Immature natural killer cell (primary cell): ENCODE results near the gene UFD1. TPM values are rescaled to one million over a fixed set of nuclear protein-coding genes. Genes with fewer than 3 reads are reported as not detected.

Experiments used
- DNase-seq, 3 donors: peaks; one replicate each; pipeline ENCODE4 v3.0.0; 2022; ENCODE audit warnings: mixed read lengths in 1 of 3
- H3K27ac Mint-ChIP-seq, 6 donors: one replicate each; pipeline ENCODE4 v1.8.0; 2020; ENCODE audit warnings: mixed read lengths in 6 of 6, mild to moderate bottlenecking in 5 of 6, inconsistent platforms in 4 of 6, moderate library complexity in 3 of 6
- H3K27me3 Mint-ChIP-seq, 3 donors: one replicate each; pipeline ENCODE4 v1.8.0; 2020 to 2021; ENCODE audit warnings: low read depth in 3 of 3, mild to moderate bottlenecking in 3 of 3, mixed read lengths in 3 of 3, moderate library complexity in 3 of 3, inconsistent platforms in 1 of 3
- H3K36me3 Mint-ChIP-seq, 3 donors: one replicate each; pipeline ENCODE4 v1.8.0; 2020; ENCODE audit warnings: mixed read lengths in 3 of 3, inconsistent platforms in 2 of 3, mild to moderate bottlenecking in 2 of 3
- H3K4me1 Mint-ChIP-seq, 2 donors: one replicate each; pipeline ENCODE4 v1.8.0; 2020; ENCODE audit warnings: inconsistent platforms in 2 of 2, mild to moderate bottlenecking in 2 of 2, mixed read lengths in 2 of 2, moderate library complexity in 1 of 2
- H3K4me3 Mint-ChIP-seq, 5 donors: one replicate each; pipeline ENCODE4 v1.8.0; 2020; ENCODE audit warnings: mild to moderate bottlenecking in 5 of 5, mixed read lengths in 5 of 5, inconsistent platforms in 3 of 5, moderate library complexity in 3 of 5
- H3K9me3 Mint-ChIP-seq, 6 donors: one replicate each; pipeline ENCODE4 v1.8.0; 2020; ENCODE audit warnings: mild to moderate bottlenecking in 6 of 6, mixed read lengths in 6 of 6, inconsistent platforms in 4 of 6, moderate library complexity in 3 of 6
- polyA plus RNA-seq, 3 donors: library from polyadenylated mRNA; unstranded; fragments of 300-500 nt; fragmentation: Illumina TruSeq; gene quantifications; one replicate each; pipeline ENCODE4 v1.2.3, GENCODE V29; 2021

UFD1 gene
- polyA plus RNA-seq, 3 donors from 2014 or later, result 106 to 176 (median 142) TPM

DNA sequence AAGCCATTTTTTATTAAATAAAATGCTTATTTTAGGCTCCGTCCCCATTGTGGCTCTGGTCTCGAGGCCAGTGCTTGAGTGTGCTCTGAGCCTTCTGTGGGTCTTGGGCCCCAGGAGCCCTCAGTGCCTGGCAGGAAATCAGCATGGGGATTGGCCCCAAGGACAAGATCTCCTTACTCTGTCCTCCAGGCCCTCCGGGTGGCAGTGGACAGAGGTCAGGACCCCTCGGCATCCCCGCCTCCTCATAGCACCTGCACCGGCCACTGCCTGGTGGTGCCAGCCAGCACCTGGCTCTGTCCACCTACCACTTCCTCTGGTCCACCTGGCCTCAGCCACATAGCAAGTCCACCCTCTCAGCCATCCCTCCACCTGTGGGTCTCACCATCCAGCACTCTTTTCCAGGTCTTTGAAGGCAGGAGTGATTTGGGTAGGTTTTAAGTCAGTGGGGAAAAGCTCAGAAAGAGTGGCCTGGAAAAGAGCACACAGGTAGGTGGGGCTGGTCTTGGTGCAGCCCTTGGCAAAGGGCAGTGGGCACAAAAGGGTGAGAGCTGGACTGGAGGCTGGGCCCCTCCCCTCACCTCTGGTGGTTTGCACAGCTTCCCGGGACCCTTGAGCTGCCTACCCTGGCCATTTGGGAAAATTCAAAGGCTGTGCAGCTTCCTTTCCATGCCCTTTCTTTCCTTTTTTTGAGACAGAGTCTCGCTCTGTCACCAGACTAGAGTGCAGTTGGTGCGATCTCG is 41.7 kb upstream of the UFD1 start:
- Mint-ChIP-seq H3K9me3 (no peaks in the 10 kb centered on the region), H3K36me3 (no peaks in the 10 kb centered on the region), H3K4me1 (no peaks in the 10 kb centered on the region), H3K27ac (no peak overlapping the region), H3K4me3 (no peak overlapping the region), H3K27me3 (peaks cover 0 to 3% (median 2%) of the 10 kb centered on the region in 3 donors)
- no peak for DNase-seq

DNA sequence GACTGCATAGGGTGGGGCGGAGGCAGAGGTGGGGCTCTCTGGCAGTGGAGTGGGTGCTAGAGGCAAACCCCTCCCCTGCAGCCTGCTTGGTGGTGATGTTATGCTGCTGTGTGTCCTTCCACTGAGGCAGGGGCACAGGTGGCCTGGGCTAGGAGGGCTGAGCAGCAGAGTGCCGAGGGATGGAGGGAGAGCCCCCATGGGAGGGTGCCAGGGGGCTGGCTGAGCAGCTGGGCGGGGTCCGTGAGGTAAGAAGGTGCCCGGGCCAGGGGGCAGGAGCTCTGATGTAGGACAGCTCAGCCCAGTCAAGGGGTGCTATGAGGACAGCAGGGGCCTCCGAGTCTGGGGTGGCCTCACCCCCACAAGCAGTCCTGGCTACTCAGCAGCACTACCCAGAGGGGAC is 41.0 kb upstream of the UFD1 start:
- H3K4me1 Mint-ChIP-seq, result no peaks in the 10 kb centered on the region
- no peaks in the 10 kb centered on the region for H3K36me3 Mint-ChIP-seq
- H3K4me3 Mint-ChIP-seq, result no peak overlapping the region
- H3K9me3 Mint-ChIP-seq, result no peaks in the 10 kb centered on the region
- H3K27me3 Mint-ChIP-seq, result peaks cover 0 to 3% (median 2%) of the 10 kb centered on the region in 3 donors
- DNase-seq, result no peak
- H3K27ac Mint-ChIP-seq, result no peak overlapping the region

DNA sequence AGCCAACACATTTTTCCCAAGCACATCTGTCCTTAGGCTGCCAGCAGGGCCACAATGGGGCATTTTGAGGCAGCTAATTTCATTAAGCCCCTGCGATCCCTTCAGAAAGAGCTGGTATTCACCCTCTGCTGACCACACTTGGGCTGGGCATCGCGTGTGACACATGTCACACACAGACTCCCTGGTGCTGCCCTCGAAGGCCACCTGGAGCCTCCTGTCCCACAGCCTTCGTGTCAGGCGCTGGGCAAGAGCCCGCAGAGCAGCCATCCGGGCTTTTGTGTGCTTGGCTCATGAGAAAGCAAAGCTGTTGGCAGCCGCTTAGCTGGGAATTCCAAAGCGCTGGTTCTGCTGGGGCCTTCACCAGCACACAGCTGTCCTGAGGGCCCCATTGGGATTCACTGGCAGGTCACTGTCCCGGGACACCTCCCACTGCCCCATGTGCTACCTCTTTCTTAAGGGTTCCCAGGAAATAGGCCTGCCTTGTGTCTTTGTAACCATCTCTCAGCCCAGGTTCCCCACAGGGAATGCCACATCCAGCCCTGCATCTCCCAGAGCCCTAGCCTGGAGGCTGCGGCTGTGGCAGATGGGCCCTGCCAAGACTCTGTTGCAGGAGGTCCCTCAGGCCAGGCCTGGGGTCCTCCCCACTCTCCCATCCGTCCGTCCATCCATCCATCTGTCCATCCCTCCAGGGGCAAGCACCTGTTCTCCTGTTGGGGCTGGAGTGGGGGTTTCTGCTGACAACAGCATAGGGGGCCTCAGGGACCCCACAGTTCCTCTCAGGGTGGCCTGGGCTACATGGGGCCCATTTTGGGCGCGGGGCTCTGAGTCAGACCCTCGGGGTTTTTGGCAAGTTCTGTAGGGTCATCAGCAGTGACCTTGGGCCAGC is 40.3 kb upstream of the UFD1 start:
- no peak overlapping the region for H3K4me3 Mint-ChIP-seq

DNA sequence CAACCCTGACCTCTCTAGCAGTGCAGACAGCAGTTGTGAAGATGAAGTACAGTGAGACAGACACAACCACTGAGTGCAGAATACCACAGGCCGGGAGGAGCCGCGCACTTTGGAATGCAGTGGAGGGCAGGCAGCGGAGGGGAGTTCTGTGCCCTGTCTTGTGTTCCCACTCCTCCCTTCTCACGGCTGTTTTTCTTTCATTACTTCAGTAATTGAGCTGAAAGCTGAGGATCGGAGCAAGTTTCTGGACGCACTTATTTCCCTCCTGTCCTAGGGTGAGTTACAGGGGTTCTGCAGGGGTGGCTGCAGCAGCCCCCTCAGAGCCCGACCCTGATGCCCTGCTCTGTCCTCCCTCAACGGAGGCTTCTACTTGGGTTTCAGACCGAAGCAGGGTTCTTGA is 39.6 kb upstream of the UFD1 start:
- Mint-ChIP-seq H3K9me3 (no peaks in the 10 kb centered on the region), H3K27ac (no peak overlapping the region), H3K36me3 (peaks cover 0 to 3% (median 0%) of the 10 kb centered on the region in 3 donors), H3K27me3 (peaks cover 0 to 2% (median 1%) of the 10 kb centered on the region in 3 donors), H3K4me3 (no peak overlapping the region), H3K4me1 (no peaks in the 10 kb centered on the region)
- DNase-seq, result no peak

More for the DNA sequence above, 40.3 kb upstream of the UFD1 start:
- peaks cover 0 to 3% (median 2%) of the 10 kb centered on the region in 3 donors for H3K27me3 Mint-ChIP-seq
- DNase-seq, result no peak
- no peaks in the 10 kb centered on the region for H3K4me1 Mint-ChIP-seq
- H3K27ac Mint-ChIP-seq, result no peak overlapping the region
- peaks cover 0 to 3% (median 0%) of the 10 kb centered on the region in 3 donors for H3K36me3 Mint-ChIP-seq
- H3K9me3 Mint-ChIP-seq, result no peaks in the 10 kb centered on the region

DNA sequence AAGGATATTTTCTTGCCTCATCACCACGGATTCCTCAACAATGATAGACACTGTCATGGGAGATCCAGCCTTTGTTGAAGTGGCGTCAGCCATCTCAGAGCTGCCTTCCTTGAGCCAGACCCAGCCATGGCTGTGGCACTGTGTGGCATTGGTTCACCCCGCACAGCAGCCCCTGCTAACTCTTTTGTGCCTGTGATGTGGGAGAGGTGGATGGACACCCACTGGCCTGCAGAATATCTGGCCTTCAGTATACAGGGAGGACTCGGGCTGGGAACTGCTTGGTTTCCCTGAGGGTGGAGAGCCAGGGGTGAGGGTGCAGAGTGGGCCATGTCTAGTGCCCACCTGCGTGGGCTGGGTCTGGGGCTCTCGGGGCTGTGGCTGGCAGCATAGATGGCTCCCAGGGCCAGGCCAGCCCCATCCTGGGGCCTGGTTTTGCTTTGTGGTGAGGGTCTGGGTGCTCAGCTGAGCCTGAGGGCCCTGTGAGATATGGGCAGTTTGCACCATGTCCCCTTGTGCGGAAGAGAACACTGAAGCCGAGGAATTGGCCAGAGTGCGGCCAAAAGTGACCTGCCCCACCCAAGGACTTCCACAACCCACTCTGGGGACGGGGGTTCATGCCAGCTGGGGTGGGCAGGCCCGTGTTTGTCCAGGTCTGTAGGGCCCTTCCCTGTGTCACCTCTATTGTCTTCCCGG is 39.1 kb upstream of the UFD1 start:
- peaks cover 0 to under 1% (median 0%) of the 10 kb centered on the region in 3 donors for H3K27me3 Mint-ChIP-seq
- H3K4me3 Mint-ChIP-seq, result no peak overlapping the region
- DNase-seq, result no peak
- H3K36me3 Mint-ChIP-seq, result peaks cover 0 to 3% (median 0%) of the 10 kb centered on the region in 3 donors
- no peaks in the 10 kb centered on the region for H3K4me1 Mint-ChIP-seq
- H3K27ac Mint-ChIP-seq, result no peak overlapping the region
- no peaks in the 10 kb centered on the region for H3K9me3 Mint-ChIP-seq

DNA sequence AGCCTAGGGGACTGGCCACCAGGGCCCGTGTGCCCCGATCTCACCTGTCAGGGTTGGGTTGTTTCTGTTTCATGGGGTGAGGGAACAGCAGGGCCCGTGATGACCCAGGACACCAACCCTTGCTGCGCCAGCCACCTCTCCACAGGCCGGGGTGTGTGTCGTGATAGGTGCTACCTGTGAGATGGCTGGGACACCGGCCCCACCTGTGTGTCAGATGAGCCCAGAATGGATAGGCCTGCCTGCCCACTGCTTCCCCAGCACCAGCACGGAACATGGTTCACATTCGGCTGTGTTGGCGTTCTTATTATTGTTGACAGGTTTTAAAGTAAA is 38.1 kb upstream of the UFD1 start:
- no peaks in the 10 kb centered on the region for H3K4me1 Mint-ChIP-seq
- H3K27me3 Mint-ChIP-seq, result no peaks in the 10 kb centered on the region
- no peaks in the 10 kb centered on the region for H3K9me3 Mint-ChIP-seq
- DNase-seq, result no peak
- H3K4me3 Mint-ChIP-seq, result no peak overlapping the region
- no peak overlapping the region for H3K27ac Mint-ChIP-seq
- peaks cover 0 to 4% (median 3%) of the 10 kb centered on the region in 3 donors for H3K36me3 Mint-ChIP-seq

DNA sequence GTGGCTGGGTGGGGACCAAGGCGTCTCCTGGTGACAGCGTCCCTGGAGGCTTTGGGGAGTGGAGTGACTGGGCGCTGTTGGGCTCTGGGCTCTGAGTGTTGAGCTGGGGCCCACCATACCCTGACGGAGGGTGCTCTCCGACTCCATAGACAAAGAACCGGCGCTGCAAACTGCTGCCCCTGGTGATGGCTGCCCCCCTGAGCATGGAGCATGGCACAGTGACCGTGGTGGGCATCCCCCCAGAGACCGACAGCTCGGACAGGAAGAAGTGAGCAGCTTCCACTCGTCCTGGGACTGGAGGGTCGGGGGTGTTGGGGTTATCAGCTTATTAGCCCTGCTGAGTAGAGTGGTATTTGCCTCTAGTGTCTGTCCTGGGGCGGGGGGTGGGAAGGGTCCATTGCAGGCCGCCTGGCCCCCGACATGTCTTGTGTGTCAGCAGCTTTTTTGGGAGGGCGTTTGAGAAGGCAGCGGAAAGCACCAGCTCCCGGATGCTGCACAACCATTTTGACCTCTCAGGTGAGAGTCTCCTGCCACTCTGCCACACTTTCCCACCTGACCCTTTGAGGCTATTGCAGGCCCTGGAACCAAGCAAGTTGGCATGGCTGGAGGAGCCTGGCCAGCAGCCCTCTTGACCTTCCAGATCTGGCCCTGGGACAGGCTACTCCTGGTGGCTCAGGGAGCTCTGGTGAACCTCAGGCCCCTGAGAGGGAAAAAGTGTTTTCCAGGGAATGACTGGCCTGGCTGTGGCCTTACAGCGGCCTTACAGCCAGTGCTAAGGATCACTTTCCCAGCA is 37.6 kb upstream of the UFD1 start:
- peaks cover 0 to 4% (median 3%) of the 10 kb centered on the region in 3 donors for H3K36me3 Mint-ChIP-seq
- peaks cover 0 to 1% (median 0%) of the 10 kb centered on the region in 3 donors for H3K27me3 Mint-ChIP-seq
- H3K4me3 Mint-ChIP-seq, result no peak overlapping the region
- no peak for DNase-seq
- no peaks in the 10 kb centered on the region for H3K9me3 Mint-ChIP-seq
- H3K27ac Mint-ChIP-seq, result no peak overlapping the region
- H3K4me1 Mint-ChIP-seq, result no peaks in the 10 kb centered on the region

DNA sequence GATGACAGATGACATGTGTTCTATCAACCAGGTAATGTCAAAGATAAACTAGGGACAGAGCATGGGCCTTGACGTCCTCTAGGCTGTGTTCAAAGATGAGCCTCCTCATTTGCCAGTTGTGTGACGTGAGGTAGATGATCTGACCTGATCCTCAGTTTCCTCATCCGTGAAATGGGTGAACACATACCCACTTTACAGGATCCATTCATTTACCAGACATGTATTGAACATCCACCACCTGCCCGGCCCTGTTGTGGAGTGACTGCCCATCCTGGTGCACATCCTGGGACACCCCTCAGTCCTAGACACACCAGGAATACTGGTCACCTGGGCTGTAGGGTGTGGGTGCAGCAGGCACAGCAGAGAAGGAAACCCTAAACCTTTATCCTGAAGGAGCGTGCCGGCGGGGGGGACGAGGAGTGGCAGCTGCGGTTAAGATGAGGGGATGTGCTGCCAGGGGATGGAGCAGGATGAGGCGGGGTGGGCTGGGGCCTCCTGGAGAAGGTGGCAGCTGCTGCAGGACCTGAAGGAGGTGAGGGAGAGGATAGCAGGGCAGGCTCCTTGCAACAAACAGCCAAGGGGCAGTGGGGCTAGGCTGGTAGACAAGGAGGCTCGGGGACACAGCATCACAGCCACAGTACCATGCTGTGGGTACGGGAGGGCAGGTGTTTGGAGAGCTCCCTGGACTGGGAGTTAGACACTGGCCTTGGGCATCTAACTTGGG is 36.8 kb upstream of the UFD1 start:
- Mint-ChIP-seq H3K27me3 (peaks cover 0 to 1% (median 0%) of the 10 kb centered on the region in 3 donors), H3K9me3 (no peaks in the 10 kb centered on the region), H3K27ac (no peak overlapping the region), H3K4me1 (no peaks in the 10 kb centered on the region), H3K4me3 (no peak overlapping the region), H3K36me3 (peaks cover 0 to 4% (median 3%) of the 10 kb centered on the region in 3 donors)
- DNase-seq, result no peak

DNA sequence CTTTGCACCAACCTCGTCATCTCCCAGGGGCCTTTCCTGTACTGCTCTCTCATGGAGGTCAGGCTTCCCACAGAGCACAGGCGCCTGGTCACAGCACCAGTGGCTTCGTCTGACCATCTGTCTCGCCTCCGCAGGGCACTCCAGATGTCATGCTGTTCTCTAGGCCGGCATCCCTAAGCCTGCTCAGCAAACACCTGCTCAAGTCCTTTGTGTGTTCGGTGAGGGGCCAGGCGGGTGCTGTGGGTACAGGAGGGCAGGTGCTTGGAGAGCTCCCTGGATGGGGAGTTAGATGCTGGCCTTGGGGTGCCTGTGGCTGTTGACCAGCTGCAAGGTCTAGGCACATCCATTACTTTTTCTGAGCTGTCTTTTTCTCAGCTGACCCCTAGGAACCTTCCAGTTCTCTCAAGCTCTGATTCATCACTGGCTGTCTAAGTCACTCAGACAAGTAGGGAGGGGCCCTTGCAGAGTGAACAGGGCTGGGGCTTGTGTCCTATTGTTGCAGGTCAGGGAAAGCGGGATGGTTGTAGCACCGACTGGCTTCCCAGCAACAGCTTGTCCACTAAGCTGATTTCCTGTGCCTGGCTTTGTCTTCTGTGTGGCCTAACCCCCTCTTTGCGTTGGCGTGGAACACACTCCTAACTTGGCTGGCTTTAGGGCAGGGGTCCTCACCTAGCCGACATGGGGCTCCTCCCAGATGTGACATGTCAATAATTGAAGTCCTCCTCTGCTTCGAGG is 36.0 kb upstream of the UFD1 start:
- peaks cover 0 to 4% (median 3%) of the 10 kb centered on the region in 3 donors for H3K36me3 Mint-ChIP-seq
- no peaks in the 10 kb centered on the region for H3K4me1 Mint-ChIP-seq
- no peaks in the 10 kb centered on the region for H3K9me3 Mint-ChIP-seq
- H3K27ac Mint-ChIP-seq, result no peak overlapping the region
- DNase-seq, result no peak
- peaks cover 0 to 1% (median 0%) of the 10 kb centered on the region in 3 donors for H3K27me3 Mint-ChIP-seq
- no peak overlapping the region for H3K4me3 Mint-ChIP-seq

DNA sequence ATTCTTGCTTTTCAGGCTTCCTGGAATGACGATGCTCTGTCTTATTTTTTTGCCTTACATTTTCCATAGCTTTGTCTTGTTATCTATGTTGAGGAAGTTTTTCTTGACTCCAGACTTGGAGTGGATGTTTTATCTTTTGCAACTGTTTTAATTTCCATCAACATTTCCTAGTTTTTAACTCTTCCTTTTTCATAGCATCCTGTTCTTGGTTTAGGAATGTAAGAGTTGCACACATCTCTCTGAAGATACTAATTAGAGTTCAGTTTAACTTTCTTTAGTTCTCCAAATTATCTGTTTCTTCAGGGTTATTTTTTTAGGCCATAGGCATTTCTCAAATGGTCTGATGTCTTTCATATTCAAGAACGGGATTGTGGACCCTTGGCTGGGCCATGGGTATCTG is 34.8 kb upstream of the UFD1 start:
- Mint-ChIP-seq H3K36me3 (peaks cover 0 to 4% (median 3%) of the 10 kb centered on the region in 3 donors), H3K4me1 (no peaks in the 10 kb centered on the region), H3K27me3 (peaks cover 0 to 1% (median 0%) of the 10 kb centered on the region in 3 donors), H3K4me3 (no peak overlapping the region), H3K27ac (no peak overlapping the region), H3K9me3 (no peaks in the 10 kb centered on the region)
- no peak for DNase-seq

DNA sequence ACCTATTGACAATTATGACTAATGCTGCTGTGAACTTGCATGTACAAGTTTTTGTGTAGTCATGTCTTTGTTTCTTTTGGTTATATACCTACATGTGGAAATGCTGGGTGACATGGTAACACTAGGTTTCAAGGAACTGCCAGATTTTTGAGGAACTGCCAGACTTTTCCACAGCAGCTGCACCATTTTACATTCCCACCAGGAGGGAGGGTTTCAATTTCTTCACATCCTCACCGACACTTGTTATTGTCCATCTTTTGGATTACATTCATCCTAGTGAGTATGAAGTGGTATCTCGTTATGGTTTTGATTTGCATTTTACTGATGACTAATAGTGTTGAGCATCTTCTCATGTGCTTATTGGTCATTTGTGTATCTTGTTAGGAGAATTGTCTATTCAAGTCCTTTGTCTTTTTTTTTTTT is 31.9 kb upstream of the UFD1 start:
- Mint-ChIP-seq H3K36me3 (peaks cover 0 to 4% (median 3%) of the 10 kb centered on the region in 3 donors), H3K4me3 (no peak overlapping the region), H3K9me3 (no peaks in the 10 kb centered on the region), H3K4me1 (peaks cover 2 to 4% of the 10 kb centered on the region in 2 donors), H3K27me3 (peaks cover 1 to 2% (median 1%) of the 10 kb centered on the region in 3 donors), H3K27ac (no peak overlapping the region)
- DNase-seq, result no peak

DNA sequence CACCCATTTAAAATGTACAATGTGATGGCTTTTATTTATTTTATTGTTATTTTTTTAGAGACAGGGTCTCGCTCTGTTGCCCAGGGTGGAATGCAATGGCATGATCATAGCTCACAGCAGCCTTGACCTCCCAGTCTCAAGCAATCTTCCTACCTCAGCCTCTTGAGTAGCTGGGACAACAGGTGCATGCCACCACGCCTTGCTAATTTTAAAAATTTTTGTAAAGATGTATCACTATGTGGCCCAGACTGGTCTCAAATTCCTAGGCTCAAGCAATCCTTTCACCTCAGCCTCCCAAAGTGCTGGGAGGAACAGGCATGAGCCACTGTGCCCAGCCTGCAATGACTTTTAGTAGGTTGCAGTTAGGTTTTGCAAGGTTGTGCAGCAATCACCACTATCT is 30.9 kb upstream of the UFD1 start:
- Mint-ChIP-seq H3K9me3 (no peaks in the 10 kb centered on the region), H3K27me3 (peaks cover 1 to 2% (median 2%) of the 10 kb centered on the region in 3 donors), H3K4me1 (peaks cover 12 to 14% of the 10 kb centered on the region in 2 donors)

More for the DNA sequence above, 30.9 kb upstream of the UFD1 start:
- no peak for DNase-seq
- no peak overlapping the region for H3K4me3 Mint-ChIP-seq
- peaks cover 0 to 4% (median 3%) of the 10 kb centered on the region in 3 donors for H3K36me3 Mint-ChIP-seq
- H3K27ac Mint-ChIP-seq, result no peak overlapping the region
